Retinal pigment epithelial cell (primary cell): Measurements from ENCODE around the gene CACNA2D3.

Source experiments
- DNase-seq: peaks from one replicate; pipeline ENCODE4 v3.0.0-alpha.2; 2010; ENCODE audit warnings: low read depth
- H3K4me3 ChIP-seq: 2 replicates; pipeline ENCODE4 v1.5.1; 2011; ENCODE audit warnings: mild to moderate bottlenecking, low read length, control low read depth, moderate library complexity
- TF ChIP-seq, protein P1 (sequence below): conservative IDR thresholded peaks from 2 replicates; pipeline ENCODE4 v1.5.1; 2011; ENCODE audit warnings: low read depth, low read length, control low read depth, inconsistent platforms

The CACNA2D3 gene

DNA sequence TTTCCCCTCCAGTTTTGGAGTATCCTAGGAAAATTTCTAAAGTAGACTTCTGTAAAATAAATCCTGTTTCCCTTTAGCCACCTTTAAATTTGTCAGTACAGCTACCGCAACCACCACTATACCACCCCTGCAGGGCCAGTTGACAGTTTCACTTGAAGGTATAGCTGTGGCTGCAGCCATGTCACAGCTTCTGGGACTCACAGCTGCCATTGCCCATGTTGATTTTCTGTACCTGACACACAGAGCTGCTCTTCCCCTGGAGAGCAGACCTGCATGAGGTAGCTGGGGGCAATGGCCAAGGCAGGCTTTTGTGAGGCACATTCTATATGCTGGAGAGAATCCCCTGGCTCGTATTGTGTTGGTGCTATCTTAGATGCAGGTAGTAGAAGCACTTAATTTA is 460.1 kb downstream of the CACNA2D3 start:
- no peak for DNase-seq
- TF ChIP-seq, protein P1, sequence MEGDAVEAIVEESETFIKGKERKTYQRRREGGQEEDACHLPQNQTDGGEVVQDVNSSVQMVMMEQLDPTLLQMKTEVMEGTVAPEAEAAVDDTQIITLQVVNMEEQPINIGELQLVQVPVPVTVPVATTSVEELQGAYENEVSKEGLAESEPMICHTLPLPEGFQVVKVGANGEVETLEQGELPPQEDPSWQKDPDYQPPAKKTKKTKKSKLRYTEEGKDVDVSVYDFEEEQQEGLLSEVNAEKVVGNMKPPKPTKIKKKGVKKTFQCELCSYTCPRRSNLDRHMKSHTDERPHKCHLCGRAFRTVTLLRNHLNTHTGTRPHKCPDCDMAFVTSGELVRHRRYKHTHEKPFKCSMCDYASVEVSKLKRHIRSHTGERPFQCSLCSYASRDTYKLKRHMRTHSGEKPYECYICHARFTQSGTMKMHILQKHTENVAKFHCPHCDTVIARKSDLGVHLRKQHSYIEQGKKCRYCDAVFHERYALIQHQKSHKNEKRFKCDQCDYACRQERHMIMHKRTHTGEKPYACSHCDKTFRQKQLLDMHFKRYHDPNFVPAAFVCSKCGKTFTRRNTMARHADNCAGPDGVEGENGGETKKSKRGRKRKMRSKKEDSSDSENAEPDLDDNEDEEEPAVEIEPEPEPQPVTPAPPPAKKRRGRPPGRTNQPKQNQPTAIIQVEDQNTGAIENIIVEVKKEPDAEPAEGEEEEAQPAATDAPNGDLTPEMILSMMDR = no peak
- H3K4me3 ChIP-seq = no peak overlapping the region

DNA sequence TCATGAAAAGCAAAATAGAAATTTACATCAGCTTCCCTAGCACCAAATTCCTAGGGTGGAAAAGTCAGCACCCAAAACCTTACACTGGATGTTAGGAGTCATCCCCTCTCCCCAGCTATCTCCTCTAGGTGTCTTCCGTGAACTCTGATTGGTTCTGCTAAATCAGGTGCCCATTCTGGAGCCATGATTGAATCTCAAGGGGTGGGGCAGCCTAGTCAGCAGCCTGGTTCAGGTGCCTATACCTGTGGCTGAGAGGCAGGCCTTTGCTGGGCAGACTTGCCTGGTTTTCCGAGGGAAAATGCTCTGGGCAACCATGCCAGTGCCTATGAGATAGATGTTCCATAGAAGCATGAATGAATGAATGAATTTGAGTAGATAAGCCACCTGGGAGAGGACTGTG is 468.8 kb downstream of the CACNA2D3 start:
- DNase-seq = no peak
- TF ChIP-seq, protein P1 = no peak
- H3K4me3 ChIP-seq = no peak overlapping the region

DNA sequence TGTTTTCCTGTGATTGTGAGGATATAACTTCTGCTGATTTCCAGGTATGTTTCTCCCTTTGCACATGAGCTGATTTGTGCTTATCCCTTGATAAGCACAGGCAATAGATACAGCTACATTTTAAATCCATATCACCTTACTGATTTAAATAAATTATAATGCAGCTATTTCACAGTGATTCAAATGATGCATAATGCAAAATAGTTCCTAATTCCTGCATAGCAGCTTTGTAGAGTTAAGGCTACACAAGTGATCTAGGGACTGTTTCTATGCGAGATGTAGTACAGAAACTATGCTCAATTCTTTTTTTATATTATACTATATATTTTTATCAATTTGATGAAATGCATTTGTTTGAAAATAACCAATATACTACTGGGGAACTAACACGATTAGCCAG is 471.3 kb downstream of the CACNA2D3 start:
- H3K4me3 ChIP-seq = no peak overlapping the region
- TF ChIP-seq, protein P1 = no peak
- DNase-seq = no peak

DNA sequence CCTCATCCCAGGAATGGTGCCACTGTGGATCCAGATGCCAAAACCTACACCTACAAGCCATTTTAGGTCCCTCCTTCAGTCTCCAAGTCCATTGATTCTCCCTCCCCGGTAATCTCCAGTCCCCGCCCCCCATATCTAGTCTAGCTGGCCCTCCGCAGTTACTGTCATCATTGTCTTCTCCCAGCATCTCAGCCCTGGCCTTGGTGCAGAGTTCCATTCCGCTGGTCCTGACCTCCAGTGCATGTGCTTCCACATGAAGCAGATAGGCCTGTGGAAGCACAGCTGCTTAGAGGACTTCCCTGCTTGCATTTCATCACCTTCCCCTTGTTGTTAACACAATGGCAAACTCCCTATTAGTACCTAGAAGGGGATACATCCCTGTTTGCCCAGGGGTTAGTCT is 473.7 kb downstream of the CACNA2D3 start:
- no peak overlapping the region for H3K4me3 ChIP-seq
- TF ChIP-seq, protein P1 = no peak
- no peak for DNase-seq

DNA sequence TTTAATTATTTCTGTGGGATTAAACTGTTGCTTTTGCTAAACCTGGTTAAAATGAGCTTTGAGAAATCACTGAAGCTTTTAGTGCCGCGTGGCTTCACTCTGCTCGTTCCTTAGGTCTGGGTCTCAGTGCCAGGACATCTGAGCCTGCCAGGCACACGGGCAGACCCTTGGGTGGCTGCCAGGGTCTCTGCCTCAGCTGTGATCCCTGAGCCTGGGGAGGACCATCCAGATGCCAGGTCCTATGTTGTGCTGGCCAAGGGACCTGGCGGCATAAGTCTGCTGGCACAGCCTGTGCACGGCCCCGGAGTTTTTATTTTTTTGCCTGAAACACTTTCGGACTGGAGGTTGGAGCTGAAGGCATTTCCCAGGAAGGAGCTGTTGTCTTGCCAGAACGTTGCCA is 477.4 kb downstream of the CACNA2D3 start:
- no peak overlapping the region for H3K4me3 ChIP-seq
- DNase-seq = no peak
- TF ChIP-seq, protein P1 = no peak

DNA sequence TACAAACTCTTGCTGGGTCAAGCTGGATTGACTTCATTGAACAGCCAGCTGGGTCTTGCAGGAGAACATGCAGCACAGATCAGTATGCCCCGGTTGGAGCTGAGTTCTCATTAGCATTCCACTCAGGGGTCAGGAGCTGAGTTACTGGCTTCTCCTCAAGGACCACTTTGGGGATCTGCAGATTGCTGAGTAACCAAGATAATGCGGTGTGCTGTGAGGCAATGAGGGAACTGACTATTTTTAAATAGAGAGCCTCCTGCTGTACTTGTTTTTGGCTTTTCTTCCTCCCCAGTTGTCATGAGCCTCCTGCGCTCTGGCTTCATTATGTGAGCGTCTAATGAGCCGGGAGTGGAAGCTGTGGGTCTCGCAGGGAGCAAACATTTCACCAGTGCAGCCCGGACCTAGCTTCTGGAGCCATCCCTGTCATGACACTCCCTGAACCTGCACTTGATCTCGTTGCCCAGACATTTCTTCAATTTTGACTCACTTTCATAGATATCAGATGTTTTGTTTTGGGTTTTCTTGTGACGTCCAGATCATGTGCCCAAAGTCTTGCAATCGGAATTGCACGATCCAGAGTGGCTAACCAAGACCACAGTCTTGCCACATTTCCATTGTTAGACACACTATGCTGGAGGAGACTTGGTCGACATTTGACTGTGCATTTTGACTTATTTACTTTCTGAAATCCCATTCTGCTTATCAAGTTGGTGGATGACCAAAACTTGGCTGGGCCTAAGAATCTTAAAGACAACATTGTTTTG is 478.3 kb downstream of the CACNA2D3 start:
- DNase-seq = no peak

DNA sequence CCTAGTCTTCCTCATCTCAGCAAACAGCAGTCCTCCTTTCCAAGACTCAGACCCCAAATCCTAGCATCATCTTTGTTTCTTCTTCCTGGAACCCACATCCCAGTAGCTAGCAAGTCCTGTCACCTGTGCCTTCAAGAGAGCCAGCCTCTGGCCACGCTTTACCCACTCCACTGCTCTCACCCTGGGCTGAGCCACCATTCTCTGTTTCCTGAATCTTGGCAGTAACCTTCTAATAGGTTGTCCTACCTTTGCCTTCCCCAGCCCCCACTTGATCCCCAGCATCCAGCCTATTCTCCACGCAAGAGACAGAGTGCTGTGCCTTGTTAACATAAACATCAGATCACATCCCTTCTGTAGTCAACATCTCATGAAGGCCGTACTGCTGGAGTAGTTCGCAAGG is 482.1 kb downstream of the CACNA2D3 start:
- TF ChIP-seq, protein P1 = no peak

More for the DNA sequence above, 478.3 kb downstream of the CACNA2D3 start:
- H3K4me3 ChIP-seq = no peak overlapping the region
- TF ChIP-seq, protein P1 = no peak

More for the DNA sequence above, 482.1 kb downstream of the CACNA2D3 start:
- no peak for DNase-seq
- H3K4me3 ChIP-seq = no peak overlapping the region
